ENCODE data around the gene RABGAP1L.
"Not testable (repeated sequence)": the region's sequence is repeated elsewhere in the genome, so short reads cannot be mapped to it uniquely, and the experiment has no call there.

RABGAP1L gene

DNA sequence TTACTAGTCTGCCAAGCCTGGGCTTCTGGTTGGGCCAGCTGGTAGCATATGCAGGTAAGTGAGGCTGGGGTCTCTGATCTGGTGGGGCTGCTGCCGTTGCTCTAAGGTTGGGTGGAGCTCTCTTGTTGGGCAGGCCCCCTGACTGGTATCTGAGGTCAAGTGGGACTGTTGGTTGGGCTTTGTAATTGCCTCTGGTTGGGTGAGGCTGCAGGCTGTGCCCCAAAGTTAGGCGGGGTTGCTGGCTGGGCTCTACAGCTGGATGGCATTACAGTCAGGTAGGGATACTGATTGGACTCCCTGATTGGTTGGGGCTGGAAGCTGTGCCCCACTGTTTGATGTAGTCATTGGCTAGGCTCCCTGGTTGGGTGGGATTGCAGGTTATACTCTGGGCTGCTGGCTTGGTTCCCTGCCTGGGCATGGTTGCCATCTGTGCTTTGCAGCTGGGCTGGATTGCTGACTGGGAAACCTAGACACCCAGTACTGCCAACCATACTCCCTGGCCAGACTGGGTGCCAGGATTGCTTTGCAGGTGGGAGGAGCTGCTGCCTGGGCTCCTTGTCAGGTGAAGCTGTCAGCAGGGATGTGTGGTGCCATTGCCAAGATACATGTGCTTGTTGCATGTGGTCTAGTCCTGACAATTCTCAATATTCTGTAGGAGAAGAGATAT, 130.5 kb downstream of the RABGAP1L start:
- DNase-seq (ENCODE audit: low read depth in 2 of 2), result no peak

DNA sequence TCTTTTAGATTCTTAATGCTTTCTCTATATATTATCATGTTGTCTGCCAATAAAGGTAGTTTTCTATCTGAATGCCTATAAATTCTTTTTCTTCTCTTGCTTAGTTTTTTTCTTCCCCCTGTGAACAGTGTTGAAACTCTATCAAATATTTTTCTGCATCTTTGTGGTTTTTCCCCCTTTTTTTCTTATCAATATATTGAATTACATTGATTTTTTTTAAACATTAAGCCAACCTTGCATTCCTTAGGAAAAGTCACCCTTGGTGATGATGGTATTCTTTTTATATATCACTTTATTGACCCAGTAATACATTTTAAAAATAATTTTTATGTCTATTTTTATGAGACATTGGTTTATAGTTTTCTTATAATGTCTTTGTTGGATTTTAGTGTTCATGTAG, 131.7 kb downstream of the RABGAP1L start:
- no peak for DNase-seq (ENCODE audit: low read depth in 2 of 2)

DNA sequence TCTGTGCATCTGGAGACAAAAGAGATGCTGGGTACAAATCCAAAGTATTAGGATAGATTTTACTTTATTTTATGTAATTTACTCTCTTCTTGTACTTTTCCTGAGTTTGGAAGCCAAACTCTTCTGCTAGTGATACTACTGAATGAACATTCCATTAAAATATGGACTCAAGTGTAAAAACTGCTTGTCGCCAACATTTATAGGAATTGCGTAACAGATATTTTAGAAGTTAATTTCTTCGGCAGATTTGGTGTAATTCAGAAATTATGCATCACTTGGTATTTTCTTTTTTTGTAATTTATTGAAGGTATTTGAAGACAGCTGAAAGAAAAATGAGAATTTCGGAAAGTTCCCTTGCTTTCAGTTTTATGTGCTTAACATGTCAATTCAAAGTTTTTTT, 137.0 kb downstream of the RABGAP1L start:
- DNase-seq (ENCODE audit: low read depth in 2 of 2), result no peak

DNA sequence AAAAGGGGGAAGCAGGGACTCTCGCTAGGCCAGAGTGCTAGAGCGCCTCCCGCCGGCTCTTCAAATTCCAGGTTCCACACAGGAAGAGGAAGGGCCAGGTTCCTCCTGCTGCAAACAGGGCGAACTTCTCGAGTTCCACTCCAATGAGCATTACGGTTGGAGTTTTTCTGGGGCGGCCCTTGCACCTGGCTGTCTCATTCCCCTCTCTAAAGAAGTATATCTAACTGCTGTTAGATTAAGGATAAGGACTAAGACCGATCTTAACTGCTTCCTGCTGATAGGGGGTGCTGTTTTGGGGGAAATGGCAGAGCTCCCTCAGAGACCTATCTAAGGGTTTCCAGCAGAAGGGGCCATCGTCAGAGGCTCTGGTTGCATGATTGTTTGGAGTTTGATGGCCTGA, 138.0 kb downstream of the RABGAP1L start:
- no peak for DNase-seq (ENCODE audit: low read depth in 2 of 2)

DNA sequence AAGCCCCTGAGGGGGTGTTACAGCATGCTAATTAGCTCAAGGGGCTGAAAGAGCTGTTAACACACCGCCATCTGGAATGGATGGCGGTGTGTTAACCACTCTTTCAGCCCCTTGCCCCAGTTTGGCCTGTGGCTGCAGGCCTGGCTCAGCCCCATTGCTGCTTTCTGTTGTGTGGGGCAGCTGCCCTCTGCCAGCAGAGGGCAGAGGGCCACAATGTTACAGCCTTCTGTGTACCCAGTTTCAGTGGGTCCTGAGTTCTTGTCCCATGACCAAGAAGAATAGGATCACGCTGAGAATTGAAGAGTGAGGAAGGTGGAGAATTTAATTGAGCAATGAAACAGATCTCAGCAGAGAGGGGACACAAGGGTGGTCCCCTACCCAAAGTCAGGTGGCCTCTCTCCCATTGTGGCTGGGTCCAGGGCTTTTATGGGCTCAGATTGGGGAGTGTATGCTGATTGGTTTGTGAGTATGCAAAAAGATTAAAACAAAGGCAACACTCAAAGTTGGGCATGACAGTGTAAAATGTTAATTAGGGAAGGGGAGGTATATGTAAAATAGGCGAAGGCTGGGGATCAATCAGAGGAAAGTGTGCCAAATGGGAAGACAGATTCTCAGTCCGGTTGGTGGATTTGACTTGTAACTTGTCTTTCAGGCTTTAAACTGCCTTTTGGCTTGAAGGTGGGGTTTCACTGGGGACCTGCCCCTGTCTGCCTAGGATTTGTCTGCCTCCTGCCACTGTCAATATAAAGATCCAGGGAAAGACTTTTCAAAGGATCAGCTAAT, 142.2 kb downstream of the RABGAP1L start:
- DNase-seq (ENCODE audit: low read depth in 2 of 2), result no peak

DNA sequence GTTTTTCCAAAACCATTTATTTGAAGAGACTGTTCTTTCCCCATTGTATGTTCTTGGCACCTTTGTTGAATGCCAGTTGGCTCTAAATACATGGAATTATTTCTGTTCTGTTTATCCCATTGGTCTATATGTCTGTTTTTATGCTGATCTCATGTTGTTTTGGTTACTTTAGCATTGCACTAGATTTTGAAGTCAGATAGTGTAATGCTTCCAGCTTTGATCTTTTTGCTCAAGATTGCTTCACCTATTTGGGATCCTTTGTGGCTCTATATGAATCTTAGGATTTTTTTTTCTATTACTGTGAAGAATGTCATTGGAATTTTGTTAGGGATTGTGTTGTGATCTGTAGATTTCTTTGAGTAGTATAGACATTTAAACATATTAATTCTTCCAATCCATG, 149.3 kb downstream of the RABGAP1L start:
- no peak for DNase-seq (ENCODE audit: low read depth in 2 of 2)

DNA sequence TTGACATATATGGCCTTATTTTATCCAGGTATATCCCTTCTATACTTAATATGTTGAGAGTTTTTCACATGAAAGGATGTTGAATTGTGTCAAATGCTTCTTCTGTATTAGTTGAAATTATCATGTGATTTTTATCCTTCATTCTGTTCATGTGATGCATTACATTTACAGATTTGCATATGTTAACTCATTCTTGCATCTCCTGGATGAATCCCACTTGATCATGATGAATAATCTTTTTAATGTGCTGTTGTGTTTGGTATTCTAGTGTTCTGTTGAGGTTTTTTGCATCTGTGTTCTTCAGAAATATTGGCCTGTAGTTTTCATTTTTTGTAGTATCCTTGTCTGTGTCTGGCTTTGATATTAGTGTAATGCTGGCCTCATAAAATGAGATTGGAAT, 150.2 kb downstream of the RABGAP1L start:
- no peak for DNase-seq (ENCODE audit: low read depth in 2 of 2)

DNA sequence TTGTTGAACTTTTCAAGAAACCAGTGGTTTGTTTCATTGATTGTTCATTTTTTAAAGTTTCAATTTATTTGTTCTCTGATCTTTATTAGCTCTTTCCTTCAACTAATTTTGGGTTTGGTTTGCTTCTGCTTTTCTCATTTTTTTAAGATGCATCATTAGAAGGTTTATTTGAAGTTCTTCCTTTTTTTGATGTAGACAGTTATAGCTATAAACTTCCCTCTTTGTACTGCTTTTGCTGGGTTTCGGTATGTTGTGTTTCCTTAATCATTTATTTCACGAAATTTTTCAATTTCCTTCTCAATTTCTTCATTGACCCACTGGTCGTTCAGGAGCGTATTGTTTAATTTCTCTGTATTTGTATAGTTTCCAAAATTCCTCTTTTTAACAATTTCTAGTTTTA, 155.1 kb downstream of the RABGAP1L start:
- no peak for DNase-seq (ENCODE audit: low read depth in 2 of 2)

DNA sequence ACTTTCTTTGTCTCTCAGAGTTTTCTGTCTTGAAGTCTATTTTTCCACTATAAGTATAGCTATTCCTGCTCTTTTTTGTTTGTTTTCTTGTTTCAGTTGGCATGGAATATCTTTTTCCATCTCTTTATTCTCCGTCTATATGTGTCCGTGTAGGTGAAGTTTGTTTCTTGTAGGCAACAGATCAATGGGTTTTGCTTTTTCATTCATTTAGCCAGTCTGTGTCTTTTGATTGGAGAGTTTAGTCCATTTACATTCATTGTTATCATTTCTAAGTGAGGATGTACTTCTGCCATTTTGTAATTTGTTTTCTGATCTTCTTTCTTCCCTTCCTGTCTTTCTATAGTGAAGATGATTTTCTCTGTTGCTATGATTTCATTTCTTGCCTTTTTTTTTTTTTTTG, 155.9 kb downstream of the RABGAP1L start:
- no peak for DNase-seq (ENCODE audit: low read depth in 2 of 2)

DNA sequence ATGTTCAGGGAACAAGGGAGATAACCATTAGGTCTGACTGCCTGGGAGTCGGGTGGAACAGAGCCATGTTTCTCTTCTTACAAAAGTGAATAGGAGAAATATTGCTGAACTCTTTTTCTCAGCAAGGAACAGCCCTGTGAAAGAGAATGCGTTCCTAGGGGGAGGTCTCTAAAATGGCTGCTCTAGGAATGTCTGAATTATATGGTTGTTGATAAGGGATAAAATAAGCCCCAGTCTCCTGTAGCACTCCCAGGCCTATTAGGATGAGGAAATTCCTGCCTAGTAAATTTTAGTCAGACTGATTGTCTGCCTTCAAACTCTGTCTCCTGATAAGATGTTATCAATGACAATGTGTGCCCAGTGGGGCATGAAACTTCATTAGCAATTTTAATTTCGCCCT, 161.6 kb downstream of the RABGAP1L start:
- DNase-seq (ENCODE audit: low read depth in 2 of 2), result not testable (repeated sequence)

DNA sequence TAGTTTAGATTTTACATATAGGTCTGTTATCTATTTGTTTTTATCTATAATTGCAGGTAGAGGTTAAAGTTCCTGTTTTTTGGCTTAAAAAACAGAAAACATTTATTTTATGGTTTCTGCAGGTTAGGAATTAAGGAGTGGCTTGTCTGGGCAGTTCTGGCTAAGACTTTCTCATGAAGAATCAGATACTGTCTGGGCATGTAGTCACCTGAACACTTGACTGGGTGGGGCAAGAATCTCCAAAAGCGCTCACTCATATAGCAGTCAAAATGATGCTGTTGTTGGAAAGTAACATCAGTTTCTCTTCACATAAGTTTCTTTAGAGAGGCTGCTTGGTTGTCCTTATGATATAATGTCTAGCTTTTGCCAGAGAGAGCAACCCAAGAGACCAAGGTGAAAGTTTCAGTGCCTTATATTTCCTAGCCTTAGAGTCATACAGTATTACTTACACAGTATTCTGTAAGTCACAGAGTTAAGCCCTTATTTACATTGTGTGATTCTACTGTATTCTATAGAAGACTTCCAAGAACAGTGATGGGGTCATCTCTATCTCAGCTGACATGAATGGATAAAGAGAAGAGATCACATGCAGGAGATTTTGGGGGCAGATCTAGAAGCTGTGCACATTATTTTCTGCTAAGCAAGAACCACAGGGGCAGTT, 163.0 kb downstream of the RABGAP1L start:
- DNase-seq (ENCODE audit: low read depth in 2 of 2), result no peak

DNA sequence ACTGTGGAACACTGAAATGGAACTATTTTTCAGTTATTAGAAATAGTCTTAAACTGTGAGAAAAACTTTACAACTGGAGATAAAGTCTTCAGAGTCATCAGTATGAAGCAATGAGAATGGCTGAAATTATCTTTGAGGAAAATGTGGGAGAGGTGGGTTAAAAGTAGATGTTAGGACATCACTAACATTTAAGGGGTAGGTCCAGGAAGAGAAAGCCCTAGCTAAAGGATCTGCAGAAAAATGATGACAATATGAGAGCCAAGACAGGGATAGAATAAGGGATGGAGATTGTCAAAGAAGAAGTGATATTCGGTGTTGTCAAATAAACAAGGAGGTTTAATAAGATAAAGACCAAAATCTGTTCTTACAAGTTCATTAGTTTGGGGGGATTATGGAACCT, 165.2 kb downstream of the RABGAP1L start:
- no peak for DNase-seq (ENCODE audit: low read depth in 2 of 2)

DNA sequence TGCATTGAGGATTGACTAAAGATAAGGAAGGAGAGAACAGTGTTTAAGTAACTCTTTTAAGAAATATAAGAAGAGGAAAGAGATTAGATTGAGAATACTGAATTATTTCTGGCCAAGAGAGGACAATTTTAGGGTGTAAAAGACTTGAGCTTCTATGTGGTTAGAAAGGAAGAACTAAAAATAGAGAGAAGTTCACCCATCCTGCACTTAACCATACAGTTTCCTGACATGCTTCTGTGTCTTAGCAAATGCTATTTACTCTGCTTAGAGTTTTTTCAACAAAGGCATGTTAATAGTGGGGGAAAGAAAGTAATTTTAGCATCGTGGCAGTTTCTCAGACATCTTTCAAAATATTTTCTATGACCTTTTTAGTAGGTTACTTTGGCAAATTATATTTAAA, 165.6 kb downstream of the RABGAP1L start:
- DNase-seq (ENCODE audit: low read depth in 2 of 2), result no peak

DNA sequence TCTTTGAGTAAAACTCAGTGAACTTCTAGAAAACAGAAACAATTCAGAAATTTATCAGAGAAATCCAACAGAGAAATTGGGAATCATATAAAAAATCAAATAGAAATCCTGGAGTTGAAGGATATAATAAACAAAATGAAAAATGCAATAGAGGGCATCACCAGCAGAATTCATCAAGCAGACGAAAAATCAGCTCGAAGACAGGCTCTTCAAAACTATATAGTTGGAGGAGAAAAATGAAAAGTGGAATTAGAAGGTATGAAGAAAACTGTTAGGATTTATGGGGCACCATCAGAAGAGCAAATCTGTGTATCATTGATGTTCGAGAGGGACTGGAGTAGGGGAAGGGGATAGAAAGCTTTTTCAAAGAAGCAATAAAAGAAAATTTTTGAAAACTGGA, 167.0 kb downstream of the RABGAP1L start:
- DNase-seq (ENCODE audit: low read depth in 2 of 2), result no peak

DNA sequence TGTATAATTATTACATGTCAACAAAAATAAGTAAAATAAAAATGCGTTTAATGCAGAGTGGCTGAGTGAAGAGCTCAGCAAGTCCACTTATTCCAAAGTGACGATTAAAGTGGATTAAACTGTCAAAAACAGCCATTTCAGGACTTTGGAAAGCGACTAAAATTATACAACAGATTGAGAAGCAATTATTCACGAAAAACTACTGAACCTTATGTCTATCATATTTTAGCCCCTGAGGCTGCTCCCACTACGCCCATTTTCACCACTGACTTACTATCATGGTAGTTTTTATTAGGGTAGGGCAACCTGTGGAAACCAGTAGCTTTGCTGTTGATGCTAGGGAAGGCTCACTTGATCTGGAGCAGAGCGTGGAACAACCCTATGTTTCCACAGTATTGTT, 174.1 kb downstream of the RABGAP1L start:
- no peak for DNase-seq (ENCODE audit: low read depth in 2 of 2)

DNA sequence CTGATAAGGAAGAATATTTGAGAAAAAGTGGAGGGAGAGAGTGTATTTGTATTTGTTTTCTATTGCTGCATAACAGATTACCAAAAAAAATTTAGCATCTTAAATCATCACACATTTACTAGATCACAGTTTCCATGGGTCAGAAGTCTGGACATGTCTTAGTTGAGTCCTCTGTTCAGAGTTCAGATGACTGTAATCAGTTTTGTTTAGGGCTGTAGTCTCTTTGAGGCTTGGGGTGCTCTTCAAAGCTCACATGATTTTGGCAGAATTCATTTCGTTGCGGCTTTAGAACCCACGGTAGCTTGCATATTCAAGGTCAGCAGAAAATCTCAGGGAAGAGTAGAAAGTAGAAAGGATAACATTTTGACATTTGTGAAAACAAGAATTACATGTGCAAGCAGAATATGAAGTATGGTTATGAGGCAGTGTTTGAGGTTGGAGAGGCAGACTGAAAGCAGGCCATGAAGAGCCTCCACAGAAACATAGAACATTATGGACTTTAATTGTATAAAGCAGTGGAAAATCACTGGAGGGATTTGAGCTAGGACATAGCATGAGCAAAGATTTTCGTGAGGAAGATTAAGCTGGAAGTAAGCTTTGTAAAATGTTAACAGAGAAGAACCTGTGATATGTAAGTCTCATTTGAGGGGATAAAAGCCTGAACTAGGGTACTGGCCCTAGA, 177.8 kb downstream of the RABGAP1L start:
- no peak for DNase-seq (ENCODE audit: low read depth in 2 of 2)

DNA sequence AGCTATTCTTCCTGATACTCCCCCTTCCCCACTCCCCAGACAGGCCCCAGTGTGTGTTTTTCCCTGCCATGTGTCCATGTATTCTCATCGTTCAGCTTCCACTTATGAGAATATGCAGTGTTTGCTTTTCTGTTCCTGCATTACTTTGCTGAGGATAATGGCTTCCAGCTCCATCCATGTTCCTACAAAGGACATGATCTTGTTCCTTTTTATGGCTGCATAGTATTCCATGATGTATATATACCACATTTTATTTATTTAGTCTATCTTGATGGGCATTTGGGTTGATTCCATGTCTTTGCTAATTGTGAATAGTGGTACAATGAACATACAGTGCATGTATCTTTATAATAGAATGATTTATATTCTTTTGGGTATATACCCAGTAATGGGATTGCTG, 181.1 kb downstream of the RABGAP1L start:
- not testable (repeated sequence) for DNase-seq (ENCODE audit: low read depth in 2 of 2)

DNA sequence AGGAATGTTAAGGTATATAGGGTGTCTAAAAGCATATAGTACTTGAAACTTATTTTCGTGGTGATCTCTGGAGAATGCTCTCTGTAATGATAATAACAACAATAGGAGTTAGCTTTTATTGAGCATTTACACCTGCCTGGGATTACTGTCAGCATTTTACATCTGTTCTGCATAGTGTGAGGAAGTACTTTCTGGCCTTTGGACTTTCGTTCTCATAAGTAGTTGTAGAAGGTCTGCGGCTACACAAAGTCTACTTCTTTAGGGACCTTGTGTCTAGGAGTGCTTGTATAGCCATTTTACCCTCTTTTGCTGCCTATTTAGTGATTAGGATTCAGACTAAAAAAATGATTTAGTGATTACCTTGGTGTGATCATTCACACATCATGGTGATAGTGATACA, 184.8 kb downstream of the RABGAP1L start:
- DNase-seq (ENCODE audit: low read depth in 2 of 2), result no peak

DNA sequence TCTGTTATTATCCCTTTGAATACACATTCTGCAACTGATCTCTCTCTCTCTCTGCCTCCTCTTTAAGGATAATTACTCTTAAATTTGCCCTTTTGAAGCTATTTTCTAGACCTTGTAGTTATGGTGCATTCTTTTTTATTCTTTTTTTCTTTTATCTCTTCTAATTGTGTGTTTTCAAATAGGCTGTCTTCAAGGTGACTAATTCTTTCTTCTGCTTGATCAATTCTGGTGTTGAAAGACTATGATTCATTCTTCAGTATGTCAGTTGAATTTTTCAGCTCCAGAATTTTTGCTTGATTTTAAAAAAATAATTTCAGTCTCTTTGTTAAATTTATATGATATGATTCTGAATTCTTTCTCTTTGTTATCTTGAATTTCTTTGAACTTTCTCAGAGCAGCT, 192.8 kb downstream of the RABGAP1L start:
- DNase-seq (ENCODE audit: low read depth in 2 of 2), result no peak

DNA sequence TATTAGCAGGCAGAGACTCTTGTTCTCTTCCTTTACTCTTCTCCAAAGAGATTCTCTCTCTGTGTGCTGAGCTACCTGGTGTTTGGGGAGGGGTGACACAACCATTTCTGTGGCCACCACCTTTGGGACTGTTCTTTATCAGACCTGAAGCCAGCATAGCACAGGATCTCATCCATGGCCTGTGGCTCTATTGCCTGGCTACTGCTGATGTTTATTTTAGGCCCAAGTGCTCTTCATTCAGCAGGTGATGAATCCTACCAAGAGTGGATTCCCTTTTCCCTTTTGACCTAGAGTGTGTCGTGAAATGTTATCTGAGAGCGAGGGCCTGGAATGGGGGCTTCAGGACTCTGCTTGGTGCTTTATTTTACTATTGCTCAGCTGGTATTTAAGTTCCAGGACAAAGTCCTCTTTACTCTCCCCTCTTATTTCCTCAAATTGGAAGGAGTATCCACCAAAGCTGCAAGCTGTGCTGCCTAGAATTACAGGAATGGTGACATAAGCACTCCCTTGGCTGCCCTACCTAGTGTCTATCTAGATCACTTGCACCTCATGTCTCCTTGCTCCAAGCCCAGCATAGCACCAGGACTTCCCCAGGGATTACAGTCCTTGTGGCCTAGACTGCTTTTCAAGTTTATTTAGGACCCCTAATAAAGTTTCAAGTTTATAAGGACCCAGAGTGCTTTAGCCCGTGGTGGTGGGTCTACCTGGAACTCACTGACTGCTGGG, 193.7 kb downstream of the RABGAP1L start:
- DNase-seq (ENCODE audit: low read depth in 2 of 2), result no peak

DNA sequence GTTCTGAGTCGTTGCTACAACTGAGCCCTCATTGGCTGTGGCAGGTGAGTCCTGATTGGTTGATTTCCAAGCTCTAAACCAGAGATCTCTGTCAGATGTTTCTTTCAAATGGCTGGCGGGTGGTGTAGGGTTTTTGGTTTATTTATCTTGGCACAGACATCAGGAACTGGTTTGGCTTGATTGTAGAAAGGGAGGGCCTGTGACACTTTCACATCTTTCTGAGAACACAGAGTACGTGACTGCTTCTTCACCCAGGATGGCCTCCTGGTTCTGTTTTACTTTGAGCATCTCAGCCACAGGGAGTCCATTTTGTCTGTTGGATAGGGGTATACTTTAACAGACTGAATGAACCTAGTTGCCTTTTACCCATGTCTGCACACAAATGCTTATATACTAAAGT, 199.0 kb downstream of the RABGAP1L start:
- no peak for DNase-seq (ENCODE audit: low read depth in 2 of 2)

Data from stimulated activated CD8-positive, alpha-beta memory T cell treated with anti-CD3 and anti-CD28 coated beads, Interleukin-2, amount 100 ng/mL, for 48 hours (primary cell).